Activated B cell treated with CpG ODN at 0.5 μM for 24 hours (primary cell): ENCODE results near the gene GABARAP. TPM values are rescaled to one million over a fixed set of nuclear protein-coding genes. Genes with fewer than 3 reads are reported as not detected.

Experiments
- ATAC-seq: fragments of 200-7000 bp; cut with Tn5 transposase; one replicate; pipeline ENCODE4 v1.10.0; 2021; ENCODE audit warnings: low read depth, mild to moderate bottlenecking, moderate library complexity
- CTCF ChIA-PET: fragments of 350-600 bp; sonication (Branson Sonifier 250); formaldehyde crosslinking; loops from one replicate; lab custom pipeline; 2021; ENCODE audit warnings: antibody characterized with exemption; lab: Charles Lee
- POLR2A ChIA-PET: fragments of 350-600 bp; sonication (Branson Sonifier 250); formaldehyde crosslinking; loops from one replicate; lab custom pipeline; 2021; ENCODE audit warnings: antibody characterized with exemption; lab: Charles Lee
- DNase-seq: peaks from one replicate; pipeline ENCODE4 v3.0.0; 2022
- H3K27ac Mint-ChIP-seq: one replicate; pipeline ENCODE4 v1.8.0; 2020; ENCODE audit warnings: mixed read lengths
- H3K27me3 Mint-ChIP-seq: one replicate; pipeline ENCODE4 v1.8.0; 2021; ENCODE audit warnings: mixed read lengths
- H3K36me3 Mint-ChIP-seq: one replicate; pipeline ENCODE4 v1.8.0; 2021; ENCODE audit warnings: low read depth, mixed read lengths
- H3K4me1 Mint-ChIP-seq: one replicate; pipeline ENCODE4 v1.8.0; 2021; ENCODE audit warnings: mixed read lengths
- H3K4me3 Mint-ChIP-seq: one replicate; pipeline ENCODE4 v1.8.0; 2020; ENCODE audit warnings: mild to moderate bottlenecking, mixed read lengths
- H3K9me3 Mint-ChIP-seq: one replicate; pipeline ENCODE4 v1.8.0; 2020; ENCODE audit warnings: mixed read lengths
- CTCF ChIP-seq: fragments of 200-600 bp; IDR thresholded peaks from one replicate; pipeline ENCODE4 v1.8.0; 2022; ENCODE audit warnings: antibody characterized with exemption, mild to moderate bottlenecking
- intact Hi-C: fragments of 100-400 bp; cut with micrococcal nuclease; formaldehyde crosslinking; loops from one replicate; pipeline ENCODE4 v1.15.1; 2024
- total RNA-seq: library from RNA; stranded (reverse); gene quantifications from 2 replicates; pipeline ENCODE4 v1.2.3, GENCODE V29; 2022

GABARAP gene
- total RNA-seq, 1 donor from 2014 or later = 291 TPM

DNA sequence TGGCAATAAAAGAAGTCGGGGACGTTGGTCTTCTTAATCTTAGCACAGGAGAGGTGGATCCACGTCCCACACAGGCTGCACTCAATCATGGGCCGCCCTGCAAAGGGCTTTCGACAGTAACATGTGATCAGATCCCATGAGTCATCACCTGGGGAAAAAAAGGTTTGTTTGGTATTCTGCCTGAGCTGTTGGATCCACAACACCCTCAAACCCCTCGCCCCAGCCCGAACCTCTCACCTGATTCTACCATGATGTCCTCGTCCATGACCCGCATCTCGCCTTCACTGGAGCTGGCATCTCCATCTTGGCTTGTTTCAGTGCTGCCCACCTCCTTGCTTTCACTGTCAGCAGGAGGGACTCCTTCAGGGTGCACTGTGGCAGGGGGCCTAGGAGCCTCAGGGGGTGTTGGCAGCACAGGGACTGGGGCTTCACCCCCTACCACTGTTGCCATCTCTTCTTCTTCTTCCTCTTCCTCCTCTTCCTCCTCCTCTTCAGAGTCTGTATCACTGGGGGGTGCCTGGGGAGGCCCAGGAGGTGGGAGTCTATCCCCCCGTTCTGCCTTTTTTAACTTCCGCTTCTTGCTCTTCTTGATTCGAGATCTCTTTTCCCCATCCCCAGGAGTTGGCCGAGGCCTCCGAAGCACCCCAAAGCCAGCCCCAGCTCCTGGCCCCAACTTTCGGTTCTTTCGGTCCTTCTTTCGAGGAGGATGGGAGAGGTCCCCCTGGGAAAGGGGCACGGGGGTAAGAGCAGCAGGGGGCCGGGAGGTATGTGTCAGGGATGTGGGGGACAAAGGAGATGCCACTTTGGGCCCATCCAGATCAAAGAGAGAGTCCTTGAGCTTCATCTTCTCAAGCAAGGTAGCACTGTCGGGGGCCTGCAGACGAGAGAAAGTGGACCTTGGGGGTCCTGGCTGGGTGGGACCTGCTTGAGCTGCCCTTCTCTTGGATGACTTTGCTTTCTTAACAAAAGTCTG, 6.3 kb downstream of the GABARAP start:
- TF ChIP-seq CTCF = no peak
- intact Hi-C loops = loop anchor here (5.0 kb wide), 1 partner anchor 451 kb away; the partner anchor contains the start of genes TP53 and WRAP53
- no peak for DNase-seq
- no peaks in the 10 kb centered on the region for H3K27me3 Mint-ChIP-seq
- ChIA-PET CTCF (no interaction called here), POLR2A (interaction anchor here (0.5 to 15.0 kb wide), 4 partner anchors 14 to 70 kb away, joined by 4 to 245 read pairs (median 70); partner anchors contain the start of genes ACADVL, CTDNEP1, DLG4 and ELP5)
- ATAC-seq = no peak
- no peaks in the 10 kb centered on the region for H3K9me3 Mint-ChIP-seq
- H3K4me1 Mint-ChIP-seq = peaks cover 65% of the 10 kb centered on the region
- H3K4me3 Mint-ChIP-seq = peak overlapping the region; percentile 86
- peak overlapping the region; percentile 88 for H3K27ac Mint-ChIP-seq
- H3K36me3 Mint-ChIP-seq = peaks cover 54% of the 10 kb centered on the region

GRCh38 chr17:7234083-7234951, 7.9 kb downstream of the GABARAP start, which contains the start of gene DVL2:
DVL2 (minus strand) TSS chr17:7234517; CDS start chr17:7234262, 255 bp downstream.
- no peaks in the 10 kb centered on the region for H3K27me3 Mint-ChIP-seq
- peaks cover 51% of the 10 kb centered on the region for H3K4me1 Mint-ChIP-seq
- DNase-seq = peak; percentile 93
- peak within 1 kb of the TSS; percentile 86 for H3K4me3 Mint-ChIP-seq
- ATAC-seq = peak; percentile 47
- intact Hi-C loops = loop anchor here (1.0 kb wide), 3 partner anchors 14 to 29 kb away; no protein-coding TSS in a partner anchor
- H3K9me3 Mint-ChIP-seq = no peaks in the 10 kb centered on the region
- H3K36me3 Mint-ChIP-seq = peaks cover 54% of the 10 kb centered on the region
- POLR2A ChIA-PET = interaction anchor here (0.5 to 15.0 kb wide), 14 partner anchors 9 to 1090 kb away, joined by 3 to 245 read pairs (median 5); partner anchors contain the start of genes ACADVL, ACAP1, CTDNEP1 and DLG4
- CTCF ChIA-PET = interaction anchor here (1.1 kb wide), 1 partner anchor 14 kb away, joined by 4 read pairs; no protein-coding TSS in a partner anchor
- H3K27ac Mint-ChIP-seq = peak within 1 kb of the TSS; percentile 88
- TF ChIP-seq CTCF = no peak

GRCh38 chr17:7233701-7234082, 8.6 kb downstream of the GABARAP start:
- Mint-ChIP-seq H3K27ac (peak overlapping the region; percentile 88), H3K4me3 (peak overlapping the region; percentile 86), H3K36me3 (peaks cover 56% of the 10 kb centered on the region), H3K9me3 (no peaks in the 10 kb centered on the region), H3K27me3 (no peaks in the 10 kb centered on the region), H3K4me1 (peaks cover 50% of the 10 kb centered on the region)
- CTCF ChIA-PET = interaction anchor here (1.1 kb wide), 1 partner anchor 13 kb away, joined by 4 read pairs; no protein-coding TSS in a partner anchor
- no peak for TF ChIP-seq CTCF
- DNase-seq = no peak
- ATAC-seq = no peak
- POLR2A ChIA-PET = interaction anchor here (0.5 to 15.0 kb wide), 11 partner anchors 10 to 1090 kb away, joined by 3 to 245 read pairs (median 6); partner anchors contain the start of genes ACADVL, ACAP1, CTDNEP1 and DLG4
- intact Hi-C loops = loop anchor here (1.0 kb wide), 3 partner anchors 13 to 28 kb away; no protein-coding TSS in a partner anchor

- Mint-ChIP-seq H3K36me3 (peaks cover 66% of the 10 kb centered on the region), H3K4me1 (peaks cover 46% of the 10 kb centered on the region), H3K4me3 (peak overlapping the region; percentile 29), H3K27me3 (no peaks in the 10 kb centered on the region), H3K9me3 (no peaks in the 10 kb centered on the region), H3K27ac (no peak overlapping the region)
- no peak for DNase-seq
- intact Hi-C loops = no loop called here
- CTCF ChIA-PET = interaction anchor here (1.0 kb wide), 1 partner anchor 11 kb away, joined by 3 read pairs; no protein-coding TSS in a partner anchor
- no peak for TF ChIP-seq CTCF
- POLR2A ChIA-PET = interaction anchor here (0.7 to 15.0 kb wide), 2 partner anchors 10 to 32 kb away, joined by 5 to 245 read pairs; partner anchors contain the start of genes ACADVL and DLG4
- ATAC-seq = no peak
These were observed 10.1 kb downstream of the GABARAP start for GRCh38 chr17:7232114-7232513.
